Neural cell (in vitro differentiated cells): ENCODE data around the gene GAP43. TPM values are rescaled to one million over a fixed set of nuclear protein-coding genes. Genes with fewer than 3 reads are reported as not detected.

ENCODE experiments used
- H2AFZ ChIP-seq: fragments of 200-600, 300-800 bp; sonication (generic), shearing (Covaris generic); 2 replicates; pipeline ENCODE4 v1.6.0; 2014; ENCODE audit warnings: low read depth, mild to moderate bottlenecking, antibody characterized with exemption, low read length, moderate library complexity
- H3F3A ChIP-seq: fragments of 200-600 bp; shearing (Covaris generic); 2 replicates; pipeline ENCODE4 v1.6.1; 2016; ENCODE audit warnings: mild to moderate bottlenecking, moderate library complexity, mixed read lengths, antibody characterized with exemption, low read length; ENCODE audit not compliant: insufficient read depth, poor library complexity, severe bottlenecking
- H3K27ac ChIP-seq: fragments of 200-600, 300-800 bp; sonication (generic), shearing (Covaris generic); 2 replicates; pipeline ENCODE4 v1.5.1; 2014; ENCODE audit warnings: mild to moderate bottlenecking, low read length, moderate library complexity
- H3K27me3 ChIP-seq: fragments of 300-800, 200-600 bp; sonication (generic), shearing (Covaris generic); 2 replicates; pipeline ENCODE4 v1.6.0; 2014; ENCODE audit warnings: mild to moderate bottlenecking, low read depth, low read length, moderate library complexity; ENCODE audit not compliant: insufficient read depth
- H3K36me3 ChIP-seq: fragments of 300-800, 200-600 bp; sonication (generic), shearing (Covaris generic); 2 replicates; pipeline ENCODE4 v1.5.1; 2014; ENCODE audit warnings: mild to moderate bottlenecking, antibody characterized with exemption, low read length, moderate library complexity; ENCODE audit not compliant: insufficient read depth
- H3K4me2 ChIP-seq: fragments of 300-800, 200-600 bp; sonication (generic), shearing (Covaris generic); 2 replicates; pipeline ENCODE4 v1.6.0; 2014; ENCODE audit warnings: mild to moderate bottlenecking, low read length
- H3K4me3 ChIP-seq: fragments of 300-800, 200-600 bp; sonication (generic), shearing (Covaris generic); 2 replicates; pipeline ENCODE4 v1.5.1; 2014; ENCODE audit warnings: mild to moderate bottlenecking, low read length, moderate library complexity
- H3K79me2 ChIP-seq: fragments of 200-600 bp; shearing (Covaris generic); replicated peaks from 2 replicates; pipeline ENCODE4 v1.6.0; 2014; ENCODE audit warnings: mild to moderate bottlenecking, low read length, moderate library complexity; ENCODE audit not compliant: insufficient read depth
- H3K9ac ChIP-seq: fragments of 300-800, 200-600 bp; sonication (generic), shearing (Covaris generic); 2 replicates; pipeline ENCODE4 v1.6.1; 2016; ENCODE audit warnings: mild to moderate bottlenecking, low read length, mixed read lengths
- H3K9me2 ChIP-seq: fragments of 200-600 bp; shearing (Covaris generic); 2 replicates; pipeline ENCODE4 v1.6.1; 2016; ENCODE audit warnings: mild to moderate bottlenecking, low read length, mixed read lengths; ENCODE audit not compliant: insufficient read depth
- H3K9me3 ChIP-seq: fragments of 200-600, 300-800 bp; sonication (generic), shearing (Covaris generic); 2 replicates; pipeline ENCODE4 v1.6.1; 2016; ENCODE audit warnings: mild to moderate bottlenecking, mixed run types, low read length, moderate library complexity, mixed read lengths
- H4K20me1 ChIP-seq: fragments of 200-600 bp; shearing (Covaris generic); 2 replicates; pipeline ENCODE4 v1.6.1; 2016; ENCODE audit warnings: mild to moderate bottlenecking, mixed run types; ENCODE audit not compliant: insufficient read depth
- EP300 ChIP-seq: fragments of 450-650 bp; conservative IDR thresholded peaks from 2 replicates; pipeline ENCODE4 v1.6.1; 2014; ENCODE audit warnings: antibody characterized with exemption, mild to moderate bottlenecking, moderate library complexity; ENCODE audit not compliant: poor library complexity, severe bottlenecking
- EZH2 ChIP-seq: fragments of 200-600, 300-800 bp; shearing (Covaris generic), sonication (generic); IDR thresholded peaks from 2 replicates; pipeline ENCODE4 v1.6.1; 2014; ENCODE audit warnings: antibody characterized with exemption, low read length, borderline replicate concordance, mild to moderate bottlenecking; ENCODE audit not compliant: insufficient read depth, poor library complexity, severe bottlenecking
- MXI1 ChIP-seq: fragments of 450-650 bp; conservative IDR thresholded peaks from 2 replicates; pipeline ENCODE4 v1.6.1; 2014; ENCODE audit warnings: antibody characterized with exemption, mild to moderate bottlenecking; ENCODE audit not compliant: poor library complexity, severe bottlenecking
- POLR2AphosphoS5 ChIP-seq: IDR thresholded peaks from 2 replicates; pipeline ENCODE4 v1.6.1; 2012
- RAD21 ChIP-seq: fragments of 450-650 bp; conservative IDR thresholded peaks from 2 replicates; pipeline ENCODE4 v1.6.1; 2014; ENCODE audit warnings: antibody characterized with exemption, mild to moderate bottlenecking, moderate library complexity
- SMC3 ChIP-seq: fragments of 450-650 bp; conservative IDR thresholded peaks from 2 replicates; pipeline ENCODE4 v1.6.1; 2014; ENCODE audit warnings: antibody characterized with exemption, mild to moderate bottlenecking, moderate library complexity; ENCODE audit not compliant: poor library complexity
- TAF1 ChIP-seq: IDR thresholded peaks from 2 replicates; pipeline ENCODE4 v1.6.1; 2012; ENCODE audit warnings: low read depth
- polyA plus RNA-seq: library from polyadenylated mRNA; depleted of rRNA; stranded (reverse); fragments of >200 nt; gene quantifications from 2 replicates; pipeline ENCODE4 v1.2.3, GENCODE V29; 2014
- TF ChIP-seq, protein P1 (sequence below): IDR thresholded peaks from 2 replicates; pipeline ENCODE4 v1.6.1; 2012; ENCODE audit warnings: borderline replicate concordance
- TF ChIP-seq, protein P2 (sequence below): fragments of 450-650 bp; IDR thresholded peaks from 2 replicates; pipeline ENCODE4 v1.5.1; 2014; ENCODE audit warnings: antibody characterized with exemption, mild to moderate bottlenecking, moderate library complexity; ENCODE audit not compliant: poor library complexity, severe bottlenecking

Gene GAP43
- polyA plus RNA-seq, 1 donor from 2014 or later: 1,327 TPM

DNA sequence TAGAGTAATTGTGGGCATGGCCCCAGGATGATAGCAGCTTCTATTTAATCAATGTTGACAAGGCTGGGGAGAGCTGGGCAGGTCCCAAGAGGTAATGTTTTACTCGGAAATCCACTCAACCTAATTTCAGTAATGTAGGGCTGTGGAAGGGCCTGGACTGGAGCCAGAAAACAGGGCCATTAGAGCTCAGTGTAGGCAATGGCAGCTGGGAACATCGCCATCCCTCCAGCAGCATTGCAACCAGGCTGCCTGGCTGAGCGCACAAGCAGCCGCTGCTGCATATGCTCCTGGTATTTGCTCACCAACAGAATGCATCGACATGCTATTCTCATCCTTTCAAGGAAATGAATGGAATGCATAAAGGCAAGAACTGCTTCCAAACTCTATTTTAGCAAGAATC is 90.0 kb downstream of the GAP43 start:
- Histone ChIP-seq H3K27me3 (no peaks in the 10 kb centered on the region), H3K36me3 (peaks cover 11% of the 10 kb centered on the region), H3K4me2 (no peak overlapping the region), H2AFZ (no peak overlapping the region), H3K9me2 (no peaks in the 10 kb centered on the region), H4K20me1 (peaks cover 6% of the 10 kb centered on the region), H3K27ac (no peak overlapping the region), H3K9ac (no peak overlapping the region), H3K79me2 (peaks cover 52% of the 10 kb centered on the region), H3K9me3 (no peaks in the 10 kb centered on the region), H3K4me3 (no peak overlapping the region), H3F3A (no peaks in the 10 kb centered on the region)
- TF ChIP-seq TAF1 (no peak), POLR2AphosphoS5 (peak; percentile 9)

DNA sequence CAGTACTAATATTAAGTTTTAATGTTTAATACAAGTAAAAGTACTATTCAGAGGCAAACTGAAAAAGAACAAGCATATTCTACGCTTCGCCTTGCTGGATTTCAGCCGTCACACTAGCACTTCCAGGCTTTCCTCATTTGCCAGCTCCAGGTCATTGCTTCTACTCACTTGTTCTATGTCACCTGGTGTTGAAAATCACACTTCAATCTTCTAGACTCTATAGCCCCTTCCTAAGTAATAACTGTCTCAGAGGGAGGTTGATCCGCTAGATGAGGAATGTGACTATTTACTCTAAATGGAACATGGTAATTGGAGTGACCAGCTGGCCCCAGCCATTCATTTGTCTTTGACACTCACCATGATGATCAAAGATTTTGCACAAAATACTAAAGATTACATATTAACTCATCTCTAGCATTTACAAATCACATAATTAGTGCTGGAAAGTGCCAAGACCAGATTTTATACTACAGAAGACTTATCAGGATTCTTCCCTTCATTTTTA is 92.0 kb downstream of the GAP43 start:
- Histone ChIP-seq H3F3A (no peaks in the 10 kb centered on the region), H2AFZ (no peak overlapping the region), H3K4me3 (no peak overlapping the region), H3K9ac (no peak overlapping the region), H3K9me3 (no peaks in the 10 kb centered on the region), H3K9me2 (no peaks in the 10 kb centered on the region), H3K4me2 (no peak overlapping the region), H3K27me3 (no peaks in the 10 kb centered on the region), H3K27ac (no peak overlapping the region), H3K36me3 (peaks cover 13% of the 10 kb centered on the region), H4K20me1 (peaks cover 6% of the 10 kb centered on the region), H3K79me2 (peaks cover 33% of the 10 kb centered on the region)
- TF ChIP-seq, protein P1, sequence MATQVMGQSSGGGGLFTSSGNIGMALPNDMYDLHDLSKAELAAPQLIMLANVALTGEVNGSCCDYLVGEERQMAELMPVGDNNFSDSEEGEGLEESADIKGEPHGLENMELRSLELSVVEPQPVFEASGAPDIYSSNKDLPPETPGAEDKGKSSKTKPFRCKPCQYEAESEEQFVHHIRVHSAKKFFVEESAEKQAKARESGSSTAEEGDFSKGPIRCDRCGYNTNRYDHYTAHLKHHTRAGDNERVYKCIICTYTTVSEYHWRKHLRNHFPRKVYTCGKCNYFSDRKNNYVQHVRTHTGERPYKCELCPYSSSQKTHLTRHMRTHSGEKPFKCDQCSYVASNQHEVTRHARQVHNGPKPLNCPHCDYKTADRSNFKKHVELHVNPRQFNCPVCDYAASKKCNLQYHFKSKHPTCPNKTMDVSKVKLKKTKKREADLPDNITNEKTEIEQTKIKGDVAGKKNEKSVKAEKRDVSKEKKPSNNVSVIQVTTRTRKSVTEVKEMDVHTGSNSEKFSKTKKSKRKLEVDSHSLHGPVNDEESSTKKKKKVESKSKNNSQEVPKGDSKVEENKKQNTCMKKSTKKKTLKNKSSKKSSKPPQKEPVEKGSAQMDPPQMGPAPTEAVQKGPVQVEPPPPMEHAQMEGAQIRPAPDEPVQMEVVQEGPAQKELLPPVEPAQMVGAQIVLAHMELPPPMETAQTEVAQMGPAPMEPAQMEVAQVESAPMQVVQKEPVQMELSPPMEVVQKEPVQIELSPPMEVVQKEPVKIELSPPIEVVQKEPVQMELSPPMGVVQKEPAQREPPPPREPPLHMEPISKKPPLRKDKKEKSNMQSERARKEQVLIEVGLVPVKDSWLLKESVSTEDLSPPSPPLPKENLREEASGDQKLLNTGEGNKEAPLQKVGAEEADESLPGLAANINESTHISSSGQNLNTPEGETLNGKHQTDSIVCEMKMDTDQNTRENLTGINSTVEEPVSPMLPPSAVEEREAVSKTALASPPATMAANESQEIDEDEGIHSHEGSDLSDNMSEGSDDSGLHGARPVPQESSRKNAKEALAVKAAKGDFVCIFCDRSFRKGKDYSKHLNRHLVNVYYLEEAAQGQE: no peak
- no peak for TF ChIP-seq POLR2AphosphoS5
- TF ChIP-seq MXI1: no peak
- TF ChIP-seq, protein P2, sequence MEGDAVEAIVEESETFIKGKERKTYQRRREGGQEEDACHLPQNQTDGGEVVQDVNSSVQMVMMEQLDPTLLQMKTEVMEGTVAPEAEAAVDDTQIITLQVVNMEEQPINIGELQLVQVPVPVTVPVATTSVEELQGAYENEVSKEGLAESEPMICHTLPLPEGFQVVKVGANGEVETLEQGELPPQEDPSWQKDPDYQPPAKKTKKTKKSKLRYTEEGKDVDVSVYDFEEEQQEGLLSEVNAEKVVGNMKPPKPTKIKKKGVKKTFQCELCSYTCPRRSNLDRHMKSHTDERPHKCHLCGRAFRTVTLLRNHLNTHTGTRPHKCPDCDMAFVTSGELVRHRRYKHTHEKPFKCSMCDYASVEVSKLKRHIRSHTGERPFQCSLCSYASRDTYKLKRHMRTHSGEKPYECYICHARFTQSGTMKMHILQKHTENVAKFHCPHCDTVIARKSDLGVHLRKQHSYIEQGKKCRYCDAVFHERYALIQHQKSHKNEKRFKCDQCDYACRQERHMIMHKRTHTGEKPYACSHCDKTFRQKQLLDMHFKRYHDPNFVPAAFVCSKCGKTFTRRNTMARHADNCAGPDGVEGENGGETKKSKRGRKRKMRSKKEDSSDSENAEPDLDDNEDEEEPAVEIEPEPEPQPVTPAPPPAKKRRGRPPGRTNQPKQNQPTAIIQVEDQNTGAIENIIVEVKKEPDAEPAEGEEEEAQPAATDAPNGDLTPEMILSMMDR: no peak
- TF ChIP-seq RAD21: no peak
- no peak for TF ChIP-seq SMC3
- no peak for TF ChIP-seq TAF1
- no peak for TF ChIP-seq EP300
- TF ChIP-seq EZH2: no peak

DNA sequence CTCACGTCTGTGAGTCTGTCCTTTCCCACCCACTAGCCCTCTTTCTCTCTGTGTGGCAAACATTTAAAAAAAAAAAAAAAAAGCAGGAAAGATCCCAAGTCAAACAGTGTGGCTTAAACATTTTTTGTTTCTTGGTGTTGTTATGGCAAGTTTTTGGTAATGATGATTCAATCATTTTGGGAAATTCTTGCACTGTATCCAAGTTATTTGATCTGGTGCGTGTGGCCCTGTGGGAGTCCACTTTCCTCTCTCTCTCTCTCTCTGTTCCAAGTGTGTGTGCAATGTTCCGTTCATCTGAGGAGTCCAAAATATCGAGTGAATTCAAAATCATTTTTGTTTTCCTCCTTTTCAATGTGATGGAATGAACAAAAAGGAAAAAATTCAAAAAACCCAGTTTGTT is 97.7 kb downstream of the GAP43 start:
- Histone ChIP-seq H2AFZ (no peak overlapping the region), H3K79me2 (no peaks in the 10 kb centered on the region), H3K9me2 (no peaks in the 10 kb centered on the region), H4K20me1 (peaks cover under 1% of the 10 kb centered on the region), H3K9me3 (no peaks in the 10 kb centered on the region), H3K4me2 (no peak overlapping the region), H3K27ac (no peak overlapping the region), H3K9ac (no peak overlapping the region), H3K4me3 (no peak overlapping the region), H3F3A (no peaks in the 10 kb centered on the region), H3K36me3 (peaks cover 20% of the 10 kb centered on the region), H3K27me3 (no peaks in the 10 kb centered on the region)
- TF ChIP-seq MXI1 (no peak), RAD21 (no peak), POLR2AphosphoS5 (no peak), EP300 (no peak), SMC3 (no peak), EZH2 (no peak)
- TF ChIP-seq, protein P1: no peak
